GM19372 (cell line): Measurements from ENCODE around the gene CD79A.
"Not testable (repeated sequence)": the region's sequence is repeated elsewhere in the genome, so short reads cannot be mapped to it uniquely, and the experiment has no call there.

ENCODE experiments used
- ATAC-seq: cut with Tn5 transposase; IDR thresholded peaks from one replicate; pipeline ENCODE4 v1.9.1; 2021; ENCODE audit warnings: mild to moderate bottlenecking, low read depth, moderate library complexity; ENCODE audit not compliant: unreplicated experiment

CD79A gene

DNA sequence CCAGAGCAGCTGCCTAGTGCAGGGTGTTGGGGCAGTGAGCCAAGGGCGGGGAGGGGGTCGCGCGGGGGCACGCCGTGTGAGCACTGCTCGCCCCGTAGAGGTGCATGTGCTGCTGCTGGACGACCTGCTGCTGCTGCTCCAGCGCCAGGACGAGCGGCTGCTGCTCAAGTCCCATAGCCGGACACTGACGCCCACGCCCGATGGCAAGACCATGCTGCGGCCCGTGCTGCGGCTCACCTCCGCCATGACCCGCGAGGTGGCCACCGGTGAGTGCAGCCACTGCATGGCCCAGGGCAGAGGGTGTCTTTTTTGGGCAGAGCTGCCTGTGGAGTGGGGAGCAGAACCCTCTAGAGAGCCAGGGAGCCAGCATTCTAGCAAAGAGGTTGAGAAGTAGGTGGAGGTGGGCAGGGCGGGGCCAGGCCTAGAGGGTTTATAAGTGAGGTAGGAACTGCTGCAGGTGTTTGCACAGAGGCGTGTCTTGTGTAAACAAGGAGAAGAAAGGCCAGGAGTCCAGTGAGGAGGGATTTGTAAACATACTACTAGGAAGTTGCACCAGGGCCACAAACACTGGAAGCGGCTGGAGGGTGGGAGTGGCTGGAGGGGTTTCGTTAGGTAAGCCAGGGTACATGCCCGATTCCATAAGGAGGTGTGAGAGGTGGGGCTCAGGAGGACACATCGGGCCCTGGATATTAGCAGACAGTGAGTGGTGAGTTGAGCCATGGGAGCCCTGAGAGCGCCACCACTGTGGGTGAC lies 27.2 kb downstream of the CD79A start:
- no peak for ATAC-seq

DNA sequence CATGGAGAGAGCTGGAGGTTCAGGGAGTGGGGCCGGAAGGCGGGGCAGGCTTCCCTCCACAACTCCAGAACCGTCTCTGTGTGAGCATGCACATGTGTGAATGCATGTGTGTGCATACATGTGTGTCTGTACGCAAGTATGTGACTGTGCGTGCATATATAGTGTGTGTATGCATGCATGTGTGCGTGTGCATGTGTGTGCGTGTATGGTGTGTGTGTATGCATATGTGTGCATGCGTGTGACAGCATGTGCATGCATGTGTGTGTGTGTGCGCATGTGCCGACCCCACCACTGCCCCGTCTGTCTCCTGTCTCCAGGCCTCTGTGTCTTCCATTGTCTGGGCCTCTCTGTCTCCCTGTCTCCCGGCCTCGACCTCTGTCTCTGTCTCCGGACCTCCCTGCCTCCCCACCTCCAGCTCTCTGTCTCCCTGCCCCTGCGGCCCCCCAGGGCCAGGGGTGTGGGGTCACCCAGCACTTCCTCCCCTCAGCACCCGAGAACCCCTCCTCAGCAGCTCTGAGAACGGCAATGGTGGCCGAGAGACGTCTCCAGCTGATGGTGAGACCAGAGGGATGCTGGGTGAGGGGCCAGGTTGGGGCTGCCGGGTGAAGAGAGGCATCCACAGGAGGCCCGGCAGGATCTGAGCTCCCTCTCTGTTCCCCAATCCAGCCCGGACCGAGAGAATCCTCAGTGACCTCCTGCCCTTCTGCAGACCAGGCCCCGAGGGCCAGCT lies 28.4 kb downstream of the CD79A start:
- no peak for ATAC-seq

DNA sequence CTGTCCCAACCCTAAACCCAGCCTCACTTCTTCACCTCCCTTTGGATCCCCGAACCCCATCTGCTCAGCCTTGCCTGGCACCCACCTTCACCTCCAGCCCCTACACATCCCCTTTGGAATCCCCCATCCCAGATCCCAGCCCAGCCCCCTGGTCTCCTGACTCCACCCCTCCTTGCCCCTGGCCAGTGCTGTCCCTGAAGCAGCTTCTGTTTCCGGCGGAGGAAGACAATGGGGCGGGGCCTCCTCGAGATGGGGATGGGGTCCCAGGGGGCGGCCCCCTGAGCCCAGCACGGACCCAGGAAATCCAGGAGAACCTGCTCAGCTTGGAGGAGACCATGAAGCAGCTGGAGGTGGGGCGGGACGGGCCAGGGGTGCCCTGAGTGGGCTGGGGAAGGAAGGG lies 29.2 kb downstream of the CD79A start:
- ATAC-seq, result no peak

DNA sequence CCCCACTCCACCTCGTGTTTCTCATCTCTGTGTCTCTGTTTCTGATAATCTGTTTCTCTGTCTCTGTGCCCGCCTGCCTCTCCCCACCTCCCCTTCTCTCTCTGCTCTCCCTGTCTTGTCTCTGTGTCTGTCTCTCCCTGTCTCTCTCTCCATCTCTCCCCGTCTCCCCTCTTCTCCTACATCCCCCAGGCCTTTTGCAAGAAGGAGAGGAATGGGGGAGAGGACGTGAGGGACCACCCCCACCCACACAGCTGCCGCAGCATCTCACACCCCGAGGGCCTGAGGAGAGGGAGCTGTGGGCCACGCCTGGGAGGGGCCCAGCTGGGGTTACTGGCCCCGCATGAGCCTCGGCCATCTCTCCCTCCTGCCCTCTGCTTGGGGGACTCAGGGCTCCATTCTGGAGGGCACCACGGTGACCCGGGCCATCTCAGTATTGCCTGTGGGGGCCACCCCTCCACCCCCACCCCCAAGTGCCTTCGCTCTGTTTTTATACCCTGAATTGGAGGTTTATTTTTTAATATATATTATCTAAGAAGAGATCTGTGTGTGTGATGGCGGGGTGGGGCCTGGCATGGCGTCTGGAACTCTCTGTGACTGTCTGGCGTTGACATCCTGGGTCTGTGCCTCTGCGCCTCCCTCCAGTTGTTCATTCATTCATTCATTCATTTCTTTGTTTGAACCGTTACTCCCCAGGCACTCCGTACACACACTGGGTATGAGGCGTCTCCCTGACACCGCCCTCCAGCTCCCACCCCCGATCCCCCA lies 30.0 kb downstream of the CD79A start:
- no peak for ATAC-seq

DNA sequence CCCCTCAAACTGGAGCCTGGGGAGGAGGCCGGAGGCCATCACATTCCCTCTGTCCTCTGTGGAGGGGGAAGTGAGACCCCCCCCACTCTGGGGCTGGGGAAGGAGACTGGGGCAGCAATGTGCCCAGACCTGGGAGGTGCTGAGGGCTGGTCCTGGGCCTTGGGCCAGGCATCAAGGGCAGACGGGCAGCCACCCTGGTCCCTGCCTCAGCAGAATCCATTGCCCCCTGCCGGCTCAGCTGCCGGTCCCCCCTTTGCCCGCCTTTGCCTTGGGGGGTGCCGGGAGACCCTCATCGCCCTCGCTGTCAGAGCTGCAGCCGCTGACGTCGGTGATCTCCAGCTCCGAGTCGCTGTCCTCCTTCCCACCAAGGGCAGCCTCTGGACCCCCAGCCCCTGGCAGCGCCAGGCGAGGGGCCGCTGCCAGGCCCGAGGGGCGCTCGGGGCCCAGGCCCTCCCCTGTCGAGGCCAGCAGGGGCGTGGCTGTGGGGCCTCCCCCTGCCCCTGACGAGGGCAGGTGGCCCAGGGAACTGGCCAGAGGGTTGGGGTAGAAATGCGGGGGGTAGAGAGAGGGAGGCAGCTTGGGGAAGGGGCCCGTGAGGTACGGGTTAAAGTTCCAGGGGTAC lies 31.0 kb downstream of the CD79A start:
- no peak for ATAC-seq

DNA sequence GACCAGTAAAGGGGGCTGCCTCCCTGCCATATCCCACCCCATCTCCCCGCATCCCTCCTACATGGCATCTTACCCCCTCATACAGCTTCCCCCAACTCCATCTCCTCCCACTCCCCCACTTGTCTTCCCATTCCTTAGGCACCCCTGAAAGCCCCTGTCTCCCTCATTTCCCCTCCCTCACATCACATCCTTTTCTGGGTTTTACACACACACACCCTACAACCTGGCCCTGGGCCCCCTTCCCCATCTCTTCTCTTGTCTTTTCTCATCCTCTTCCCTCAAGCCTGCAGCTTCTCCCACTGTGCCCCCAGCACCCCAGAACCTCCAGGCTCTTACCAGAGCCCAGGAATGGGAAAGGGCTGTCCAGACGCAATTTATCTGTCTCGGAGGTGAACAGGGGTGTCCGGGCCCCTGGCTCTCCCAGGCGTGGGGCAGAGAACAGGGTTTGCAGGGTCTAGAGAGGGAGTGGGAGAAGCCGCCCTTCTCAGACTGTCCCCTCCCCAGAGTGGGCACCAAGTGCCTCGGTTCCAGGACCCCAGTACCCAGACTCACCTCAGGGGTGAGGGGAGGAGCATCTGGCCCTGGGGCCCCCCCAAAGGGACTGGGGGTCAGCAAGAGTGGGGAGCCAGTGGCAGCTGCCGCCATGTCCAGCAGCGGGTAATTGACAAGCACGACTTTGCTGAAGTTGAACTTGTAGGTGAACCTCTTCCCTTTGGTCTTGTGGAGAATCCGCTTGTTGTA lies 31.8 kb downstream of the CD79A start:
- ATAC-seq, result no peak

DNA sequence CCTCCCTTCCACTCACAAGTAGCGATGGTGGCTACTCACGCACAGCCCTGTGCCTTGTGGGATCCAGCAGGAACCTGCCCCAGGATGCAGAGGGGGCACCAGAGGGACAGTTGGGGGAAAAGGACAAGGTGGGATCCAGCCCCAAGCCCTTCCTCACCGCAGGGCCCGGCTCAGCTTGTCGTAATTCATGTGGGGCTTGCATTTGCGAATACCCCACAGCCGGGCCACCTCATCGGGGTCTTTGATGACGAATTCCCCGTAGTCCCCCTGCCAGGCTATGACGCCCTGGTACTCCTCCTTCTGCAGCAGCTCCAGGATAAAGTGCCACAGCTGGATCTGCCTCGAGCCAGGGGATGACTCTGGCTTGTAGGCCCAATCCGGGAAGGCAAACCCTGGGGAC lies 32.6 kb downstream of the CD79A start:
- ATAC-seq, result no peak

DNA sequence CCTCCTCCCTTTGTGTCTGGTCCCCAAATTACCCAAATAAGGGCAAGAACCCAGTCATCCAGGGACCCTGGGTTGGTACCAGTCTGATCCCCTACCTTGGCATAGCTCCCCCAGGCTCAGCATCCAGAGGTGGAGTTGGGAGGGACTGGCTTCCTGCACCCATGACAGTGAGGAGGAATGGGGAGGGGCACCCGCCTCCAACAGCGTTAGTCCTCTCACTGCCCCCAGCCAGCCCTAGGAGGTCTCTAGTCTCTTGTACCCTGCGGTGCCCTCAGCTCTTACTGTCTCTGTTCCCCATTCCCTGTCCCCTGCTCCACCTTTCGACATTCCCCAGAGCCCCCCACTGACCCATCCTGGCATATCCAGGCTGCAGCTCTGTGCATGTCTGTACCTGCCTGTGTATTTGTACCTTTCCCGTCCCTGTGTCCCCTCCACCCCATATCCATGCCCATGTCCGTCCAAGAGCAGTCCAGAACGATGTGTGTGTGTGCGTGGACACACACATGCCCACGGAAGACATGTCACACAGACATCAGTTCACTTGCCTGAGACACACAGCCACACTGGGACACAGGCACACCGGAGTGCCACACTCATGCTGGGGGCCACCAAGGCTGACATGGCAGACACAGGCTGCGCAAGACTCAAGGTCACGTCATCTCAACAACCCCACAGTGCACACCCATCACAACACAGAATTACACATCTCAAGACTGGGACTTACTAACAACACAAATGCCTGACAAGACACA lies 33.3 kb downstream of the CD79A start:
- no peak for ATAC-seq

DNA sequence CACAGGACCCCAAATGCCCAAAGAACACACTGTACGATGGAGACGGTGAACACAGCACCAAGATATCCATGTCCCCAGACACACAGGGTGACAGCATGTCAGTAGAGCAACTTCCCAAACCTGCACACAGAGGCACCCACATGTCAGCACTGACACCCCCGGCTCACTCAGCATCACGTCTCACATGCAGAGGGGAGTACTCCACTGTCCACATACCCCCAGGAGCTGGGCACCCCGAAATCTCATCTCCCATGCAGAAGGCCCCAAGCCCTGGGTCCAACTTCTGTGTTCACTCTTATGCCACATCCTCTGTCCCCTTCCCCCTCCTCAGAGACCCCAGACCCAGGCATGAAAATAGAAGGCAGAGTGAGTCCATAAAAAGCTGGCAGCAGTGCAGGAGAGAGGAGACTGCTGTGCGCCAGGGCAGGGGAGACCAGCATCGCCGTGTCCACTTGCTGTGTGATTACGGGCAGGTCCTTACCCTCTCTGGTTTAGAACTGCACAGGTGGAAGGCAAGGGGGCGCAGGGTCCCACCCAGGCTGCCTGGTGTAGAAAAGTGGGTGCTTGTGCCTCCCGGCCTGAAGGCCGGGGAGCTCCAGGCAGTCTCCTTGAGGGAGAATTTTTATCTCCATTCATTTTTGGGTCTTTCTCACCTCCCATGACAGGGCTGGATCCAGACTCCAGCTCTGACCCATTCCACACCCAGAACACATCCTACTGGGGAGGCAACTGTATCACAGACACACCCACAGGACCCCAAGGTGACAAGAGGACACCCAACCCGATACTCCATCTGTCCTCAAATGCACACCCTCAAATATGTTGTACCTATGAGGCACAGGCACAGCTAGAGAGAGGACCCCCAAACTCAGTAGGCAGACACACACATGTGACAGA lies 34.2 kb downstream of the CD79A start:
- ATAC-seq, result no peak

DNA sequence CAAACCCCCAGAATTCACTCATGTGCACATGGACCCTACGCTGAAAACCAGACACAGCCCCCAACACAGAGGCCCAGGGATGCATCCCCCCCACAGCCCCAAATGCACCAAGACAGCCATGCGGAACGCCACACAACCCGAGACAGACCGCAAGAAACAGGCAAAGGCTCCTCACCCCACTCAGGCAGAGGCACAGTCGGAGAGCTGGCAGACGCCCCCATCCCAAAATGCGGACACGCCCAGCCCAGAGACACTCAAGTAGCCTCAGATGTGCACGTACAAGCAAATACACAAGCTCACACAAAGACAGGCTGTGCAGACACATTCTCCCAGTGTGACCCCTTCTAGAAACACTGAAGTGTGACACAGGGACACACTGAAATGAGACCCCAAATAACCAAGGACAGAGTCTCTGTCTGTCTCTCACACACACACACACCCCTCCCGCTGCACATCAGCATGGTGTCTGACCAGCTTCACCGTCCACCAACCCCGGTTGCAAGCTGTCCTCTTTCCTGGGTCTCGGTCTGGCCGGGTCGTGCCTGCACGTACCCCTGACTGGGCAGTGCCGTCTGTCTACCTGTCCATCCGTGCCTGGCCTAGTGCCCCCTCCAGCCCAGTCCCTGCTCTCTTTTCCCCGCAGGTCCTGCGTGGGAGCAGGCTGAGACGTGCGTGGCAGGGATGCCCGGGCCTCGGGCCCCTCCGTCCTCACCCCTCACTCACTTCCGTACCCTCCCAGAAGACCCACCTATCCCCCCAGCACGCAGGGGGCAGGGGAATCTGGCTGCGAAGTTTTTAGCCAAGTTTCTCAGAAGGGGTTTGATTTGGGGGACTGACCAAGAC lies 35.0 kb downstream of the CD79A start:
- no peak for ATAC-seq

DNA sequence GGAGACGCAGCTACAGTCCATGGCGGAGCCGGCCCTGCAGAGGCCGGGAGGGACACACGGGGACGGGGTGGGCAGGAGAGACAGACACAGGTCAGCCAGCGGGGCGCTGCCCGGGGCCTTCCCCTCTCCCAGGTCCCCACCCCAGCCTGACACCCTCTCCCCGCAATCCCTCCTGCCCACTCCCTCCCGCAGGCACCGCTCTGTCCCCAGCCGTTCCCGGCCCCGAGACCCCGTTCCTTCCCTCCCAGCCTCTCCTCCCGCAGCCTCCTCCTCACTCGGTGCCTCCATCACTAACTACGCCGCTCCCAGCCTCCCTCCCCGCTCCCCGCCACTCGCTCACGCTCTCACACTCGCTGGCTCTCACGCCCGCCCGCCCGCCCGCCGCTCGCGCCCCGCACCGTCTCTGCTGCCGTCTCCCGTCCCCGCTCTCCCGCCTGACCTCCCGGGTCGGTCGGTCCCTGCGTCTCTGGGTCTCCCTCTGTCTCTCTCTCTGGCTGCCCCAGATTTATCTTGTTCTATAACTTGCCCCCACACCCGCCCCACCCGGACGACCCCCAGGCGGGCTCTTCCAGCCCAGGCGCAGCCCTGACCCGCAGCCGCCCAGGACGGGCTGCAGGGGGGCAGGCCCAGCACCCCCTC lies 35.9 kb downstream of the CD79A start:
- no peak for ATAC-seq

DNA sequence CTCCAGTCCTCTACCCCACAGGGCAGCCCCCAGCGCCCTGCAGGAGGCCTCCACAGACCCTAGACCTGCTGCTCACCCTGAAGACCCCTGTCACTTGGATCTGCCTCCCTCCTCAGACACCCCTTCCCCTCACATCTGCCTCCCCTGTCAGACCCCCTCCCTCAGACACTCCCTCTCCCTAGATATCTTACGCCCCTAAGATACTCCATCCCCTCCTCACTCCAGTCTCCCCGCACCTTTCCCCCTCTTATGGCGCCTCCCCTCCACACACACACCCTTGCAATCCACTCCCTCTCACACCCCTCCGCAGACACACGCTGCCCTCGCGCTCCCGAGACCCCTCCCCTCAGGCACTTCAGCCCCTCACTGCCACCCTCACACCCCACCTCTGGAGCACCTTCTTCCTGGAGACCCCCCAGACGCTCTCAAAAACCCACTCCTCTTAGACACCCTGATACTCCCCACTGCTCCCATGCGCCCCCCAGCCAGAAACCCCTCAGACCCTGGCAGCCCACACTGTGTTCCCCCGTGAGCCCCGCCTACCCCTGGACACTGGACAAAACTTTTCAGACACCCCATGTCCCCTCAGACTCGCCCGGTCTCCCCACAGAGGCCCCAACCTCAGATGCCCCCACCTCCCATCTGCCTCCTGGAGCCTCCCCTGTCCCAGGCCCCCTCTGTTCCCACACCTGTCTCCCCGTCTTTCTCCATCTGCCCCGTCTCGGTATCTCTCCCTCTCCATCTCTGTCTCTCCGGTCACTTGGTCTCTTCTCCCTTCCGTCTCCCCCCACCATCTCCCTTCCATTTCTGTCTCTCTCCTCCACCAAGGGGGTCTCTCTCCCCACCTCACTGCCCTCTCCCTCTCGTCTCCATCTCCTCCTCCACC lies 36.7 kb downstream of the CD79A start:
- no peak for ATAC-seq

DNA sequence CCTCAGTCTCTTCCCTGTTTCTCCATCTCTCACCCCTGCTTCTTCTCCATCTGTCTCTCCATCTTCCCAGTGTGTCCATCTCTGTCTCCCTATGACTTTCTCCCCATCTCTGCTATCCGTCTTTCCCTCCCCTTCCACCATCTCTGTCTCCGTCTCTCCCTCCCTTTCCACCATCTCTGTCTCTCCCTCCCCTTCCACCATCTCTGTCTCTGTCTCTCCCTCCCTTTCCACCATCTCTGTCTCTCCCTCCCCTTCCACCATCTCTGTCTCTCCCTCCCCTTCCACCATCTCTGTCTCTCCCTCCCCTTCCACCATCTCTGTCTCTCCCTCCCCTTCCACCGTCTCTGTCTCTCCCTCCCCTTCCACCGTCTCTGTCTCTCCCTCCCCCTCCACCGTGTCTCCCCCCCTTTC lies 37.4 kb downstream of the CD79A start:
- ATAC-seq, result not testable (repeated sequence)

DNA sequence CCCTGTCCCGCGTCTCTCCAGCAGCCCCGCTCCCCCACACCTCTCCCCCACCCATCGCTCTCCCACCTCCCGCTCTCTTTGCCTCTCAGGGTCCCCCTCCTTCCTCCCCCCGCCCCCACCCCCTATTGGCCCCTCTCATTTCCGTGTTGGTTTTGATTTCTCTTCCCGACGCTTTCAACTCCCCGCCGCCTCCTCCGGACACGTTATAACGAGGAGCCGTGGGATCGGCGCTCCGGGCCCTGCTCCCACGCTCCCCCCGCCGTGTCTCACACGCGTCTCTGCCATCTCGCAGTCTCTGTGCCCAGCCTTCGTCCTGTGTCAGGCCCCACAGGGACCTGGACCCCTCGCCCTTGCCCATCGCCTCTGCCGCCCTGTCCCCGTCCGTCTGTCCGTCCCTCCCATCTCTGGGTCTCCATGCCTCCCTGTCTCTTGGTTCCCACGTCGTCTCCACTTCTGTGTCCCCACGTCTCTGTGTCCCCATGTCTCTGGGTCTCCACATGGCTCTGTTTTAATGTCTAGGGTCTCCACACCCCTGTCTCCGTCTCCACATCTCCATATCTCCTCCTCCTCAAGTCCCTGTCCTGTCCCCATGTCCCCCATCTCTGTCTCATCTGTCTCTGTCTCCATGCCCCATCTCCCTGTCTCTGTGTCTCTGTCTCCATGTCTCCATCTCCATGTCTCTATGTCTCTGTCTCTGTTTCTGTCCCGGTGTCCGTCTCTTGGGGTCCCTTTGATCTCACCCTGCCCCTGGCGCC lies 38.1 kb downstream of the CD79A start:
- no peak for ATAC-seq

DNA sequence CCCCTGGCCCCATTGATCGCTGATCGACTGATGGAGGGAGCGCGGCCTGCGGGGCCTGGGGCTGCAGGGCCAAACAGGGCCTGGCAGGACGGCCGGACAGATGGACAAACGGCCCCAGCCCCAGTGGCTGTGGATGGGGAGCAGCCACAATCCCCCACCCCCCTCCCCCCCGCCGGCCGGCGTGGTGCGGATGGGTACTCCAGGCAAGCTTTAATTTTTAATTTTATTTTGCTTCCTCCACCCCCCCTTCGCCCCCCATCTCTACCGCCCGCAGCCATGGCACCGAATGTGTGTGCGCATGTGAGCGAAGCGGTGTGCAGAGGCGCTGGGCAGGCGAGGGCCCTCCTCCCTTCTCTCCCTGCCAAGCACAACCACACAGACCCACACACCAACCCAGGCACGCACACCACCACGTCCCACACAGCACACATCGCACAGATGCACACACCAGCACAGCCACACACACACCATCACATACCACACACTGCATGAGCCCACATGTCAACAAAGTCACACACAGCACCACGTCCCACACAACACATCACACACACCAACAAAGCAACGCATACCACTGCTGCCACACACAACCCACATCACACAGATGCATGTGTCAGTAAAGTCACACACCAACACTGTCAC lies 38.8 kb downstream of the CD79A start:
- ATAC-seq, result no peak
